GM19193 (cell line): ENCODE data around the gene CFAP77.

Experiments
- POLR2A ChIP-seq: IDR thresholded peaks from 4 replicates; pipeline ENCODE4 v1.6.1; 2011; ENCODE audit not compliant: insufficient read depth, insufficient read length; ENCODE audit errors: extremely low read depth

The CFAP77 gene

DNA sequence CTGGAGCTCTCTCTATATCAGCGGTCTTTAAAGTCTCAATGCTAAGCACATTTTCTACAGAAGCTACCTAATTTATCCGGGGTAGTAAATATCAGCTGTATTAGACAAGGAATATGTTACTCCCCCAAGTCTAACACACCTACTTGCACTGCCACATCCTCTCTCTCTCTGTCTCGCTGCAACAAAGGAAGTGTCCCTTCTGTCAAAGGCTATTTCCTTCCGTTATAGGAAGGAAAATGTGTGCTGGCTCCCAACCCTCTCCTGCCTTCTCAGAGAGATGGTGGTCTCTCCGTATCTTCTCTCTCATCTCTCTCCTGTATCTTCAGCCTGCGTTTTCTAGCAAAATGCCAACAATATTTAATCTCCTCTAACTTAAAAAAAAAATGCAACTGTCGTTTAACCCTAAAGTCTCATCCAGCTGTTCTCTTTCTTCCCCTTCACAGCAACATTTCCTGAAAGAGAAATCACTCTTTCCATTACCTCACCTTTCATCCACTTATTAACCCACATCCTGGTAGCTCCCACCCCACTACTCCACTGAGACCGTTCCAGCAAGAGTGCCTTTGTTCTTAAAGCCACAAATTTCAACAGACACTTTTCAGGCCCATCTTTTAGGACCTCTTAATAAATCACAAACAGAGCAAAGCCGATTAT lies 5.7 kb upstream of the CFAP77 start:
- TF ChIP-seq POLR2A, result no peak

DNA sequence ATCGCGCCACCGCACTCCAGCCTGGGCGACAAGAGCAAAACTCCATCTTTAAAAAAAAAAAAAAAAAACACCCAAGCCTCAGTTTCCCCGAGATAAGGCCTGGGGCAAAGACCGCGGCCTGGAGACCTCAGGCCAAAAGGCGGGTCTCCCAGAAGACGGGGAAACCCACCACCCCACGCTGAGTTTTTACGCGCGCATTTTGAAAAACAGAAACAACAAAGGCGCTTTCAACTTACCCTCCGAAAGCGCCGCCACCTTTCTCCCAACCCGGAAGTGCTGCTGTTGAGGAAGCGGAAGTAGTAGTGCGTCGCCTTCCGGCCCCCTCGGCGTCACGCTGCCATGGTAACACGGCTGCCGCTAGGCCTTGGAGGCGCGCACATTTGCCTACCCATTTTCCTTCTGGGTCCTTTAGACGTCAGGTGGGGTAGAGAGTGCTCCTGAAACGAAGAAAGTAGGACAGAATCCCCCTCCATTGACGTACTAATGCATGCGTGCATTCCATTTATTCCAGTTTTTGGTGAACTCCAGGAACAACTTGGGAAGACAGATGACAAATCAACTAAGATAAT lies 3.4 kb upstream of the CFAP77 start, which contains the start of gene TTF1:
Gene TTF1 (minus strand): TSS at position 287 of the 569 bp plus-strand sequence. CDS start 4,019 bp downstream, outside the sequence.
- TF ChIP-seq POLR2A, result peak; percentile 70

DNA sequence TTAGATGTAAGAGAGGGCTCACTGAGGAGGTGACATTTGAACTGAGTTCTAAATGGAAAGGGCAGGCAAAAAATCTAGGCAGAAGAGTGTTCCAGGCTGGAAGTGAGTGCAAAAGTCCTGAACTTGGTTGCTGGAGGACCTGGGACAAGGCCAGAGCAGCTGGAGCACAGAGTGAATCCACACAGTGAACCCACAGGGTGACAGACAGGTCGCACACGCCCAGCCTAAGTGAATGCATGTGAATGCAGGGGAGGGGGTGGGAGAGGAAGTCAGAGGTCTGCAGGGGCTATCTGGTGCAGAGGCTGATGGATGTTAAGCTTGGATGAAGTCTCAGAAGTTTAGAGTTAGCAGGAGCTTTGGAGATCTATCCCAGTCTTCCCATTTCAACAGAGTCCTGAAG lies 2.8 kb upstream of the CFAP77 start:
- no peak for TF ChIP-seq POLR2A

DNA sequence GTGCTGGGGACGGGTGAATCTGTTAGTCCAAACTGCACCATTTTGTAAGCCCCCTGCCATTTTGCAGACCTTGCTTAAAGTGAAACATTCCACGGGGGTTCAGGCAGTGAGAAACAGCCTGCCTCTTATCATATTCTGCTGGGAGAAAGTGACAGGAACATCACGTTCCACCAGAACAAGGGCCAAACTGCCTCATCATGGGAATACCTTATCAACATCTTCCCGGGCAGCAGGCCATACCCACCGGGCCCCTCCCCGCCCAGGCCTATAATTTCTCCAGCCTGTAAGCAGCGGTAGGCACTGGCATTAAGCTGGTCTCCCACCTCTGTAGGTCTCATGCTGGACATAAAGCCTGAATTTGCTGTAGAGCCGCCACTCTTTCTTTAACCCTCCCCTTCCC lies 1.5 kb upstream of the CFAP77 start:
- no peak for TF ChIP-seq POLR2A

DNA sequence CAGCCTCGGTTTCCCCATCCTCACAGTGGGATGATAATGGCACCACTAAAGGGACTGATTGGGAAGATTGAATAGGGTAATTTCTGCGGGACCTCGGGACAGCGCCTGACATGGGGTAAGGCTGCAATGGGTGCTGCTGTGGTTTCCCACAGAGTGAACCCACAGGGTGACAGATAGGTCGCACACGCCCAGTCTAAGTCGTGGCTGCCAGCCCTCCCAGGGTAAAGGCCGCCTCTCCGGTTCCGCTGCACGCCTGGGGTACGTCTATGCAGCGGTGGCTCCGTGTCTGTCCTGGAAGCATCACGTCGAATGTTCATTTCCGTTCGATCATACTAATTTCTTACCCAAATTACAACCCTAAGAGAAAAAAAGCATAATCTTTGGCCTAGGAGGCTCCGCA lies 631 bp downstream of the CFAP77 start:
- TF ChIP-seq POLR2A, result no peak

DNA sequence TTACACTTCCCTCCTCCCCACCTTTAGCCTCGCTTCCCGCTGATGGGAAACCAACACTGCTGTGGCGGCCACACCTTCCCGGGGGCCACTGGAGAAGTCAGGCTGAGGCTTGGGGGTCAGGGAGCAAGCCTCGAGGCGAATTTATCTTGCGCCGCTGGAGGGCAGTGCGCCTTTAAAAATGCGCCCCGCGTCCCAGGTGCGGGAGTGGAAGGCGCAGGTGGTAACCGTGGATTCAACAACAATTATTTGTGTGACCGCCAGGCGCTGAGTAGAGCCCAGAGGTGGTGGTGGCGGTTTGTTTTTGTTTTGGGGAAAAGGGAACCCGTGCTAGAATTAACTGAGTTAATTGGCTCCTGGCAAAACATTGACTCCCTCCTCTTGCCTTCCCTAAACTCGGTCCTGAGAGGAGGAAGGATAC lies 1.1 kb downstream of the CFAP77 start:
- TF ChIP-seq POLR2A, result no peak

DNA sequence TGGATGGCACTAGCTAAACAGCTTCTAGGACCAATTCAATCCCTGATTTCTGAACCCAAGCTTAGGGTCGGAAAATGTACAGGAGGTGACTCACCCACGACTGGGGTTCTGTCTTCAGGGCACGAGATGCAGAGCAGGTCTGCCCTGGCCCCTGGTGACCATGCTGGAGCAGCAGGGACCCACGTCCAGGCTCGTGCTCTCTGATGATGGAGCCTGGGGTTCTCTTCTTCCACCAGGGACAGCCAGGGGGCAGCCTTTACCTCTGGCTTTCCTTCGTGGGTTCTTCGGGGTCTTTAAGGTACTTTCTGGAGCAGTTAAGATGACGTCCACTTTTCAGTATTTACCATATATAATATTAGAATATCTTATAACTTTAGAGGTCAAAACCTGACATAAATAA lies 2.1 kb downstream of the CFAP77 start:
- TF ChIP-seq POLR2A, result no peak

DNA sequence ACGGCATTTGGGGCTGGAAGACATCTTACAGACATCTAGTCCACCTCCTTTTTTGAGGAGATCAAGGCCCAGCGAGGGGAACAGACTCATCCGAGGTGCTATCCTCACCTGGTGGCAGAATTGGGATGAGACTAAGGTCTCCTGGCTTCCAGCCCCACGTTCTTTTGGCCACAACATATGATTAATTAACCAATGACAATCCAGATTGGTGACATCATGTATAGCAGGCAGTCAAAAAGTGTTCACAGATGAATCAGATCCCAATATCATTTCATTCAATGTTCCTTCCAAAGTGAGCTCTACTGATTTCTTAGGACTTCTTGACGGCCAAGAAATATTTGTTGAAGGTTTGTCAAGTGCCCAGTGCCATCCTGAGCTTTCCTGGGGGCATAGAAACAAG lies 3.9 kb downstream of the CFAP77 start:
- no peak for TF ChIP-seq POLR2A

DNA sequence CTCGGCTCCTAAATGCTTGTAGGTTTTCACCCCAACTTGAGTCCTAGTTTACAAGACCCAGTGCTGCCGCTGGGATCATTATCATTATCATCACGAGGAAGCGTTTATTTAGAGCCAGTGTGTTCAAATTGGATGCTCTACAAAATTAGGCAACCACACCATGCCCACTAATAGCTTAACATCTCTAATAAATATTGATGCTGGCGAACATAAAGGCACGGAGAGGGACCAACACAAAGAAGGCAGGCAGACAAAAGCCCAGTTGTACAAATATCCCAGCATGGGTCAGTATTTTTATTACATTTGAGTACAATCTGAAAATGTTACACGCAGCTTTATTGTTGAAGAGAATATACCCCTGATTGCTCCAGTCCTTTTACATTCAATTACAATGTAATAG lies 4.7 kb downstream of the CFAP77 start:
- TF ChIP-seq POLR2A, result no peak

DNA sequence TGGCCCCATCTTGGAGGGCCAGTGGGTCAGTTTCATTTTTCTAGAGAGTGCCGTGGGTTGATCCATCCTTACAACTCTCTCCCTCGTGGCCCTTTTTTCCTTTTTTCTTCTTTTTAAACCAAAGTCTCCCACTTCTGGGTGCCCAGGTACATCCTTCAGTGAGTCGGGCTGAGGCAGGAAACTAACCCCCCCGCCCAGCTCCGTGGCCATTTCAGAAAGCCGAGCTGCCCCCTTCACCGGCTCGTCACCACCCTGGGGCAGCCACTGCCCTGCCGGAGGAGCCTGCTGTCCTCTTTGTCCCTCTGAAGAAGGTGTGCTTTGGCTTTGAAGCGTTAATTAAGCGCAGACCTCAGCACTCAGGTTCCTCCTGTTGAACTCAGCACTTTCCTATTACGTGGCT lies 5.2 kb downstream of the CFAP77 start:
- TF ChIP-seq POLR2A, result no peak

DNA sequence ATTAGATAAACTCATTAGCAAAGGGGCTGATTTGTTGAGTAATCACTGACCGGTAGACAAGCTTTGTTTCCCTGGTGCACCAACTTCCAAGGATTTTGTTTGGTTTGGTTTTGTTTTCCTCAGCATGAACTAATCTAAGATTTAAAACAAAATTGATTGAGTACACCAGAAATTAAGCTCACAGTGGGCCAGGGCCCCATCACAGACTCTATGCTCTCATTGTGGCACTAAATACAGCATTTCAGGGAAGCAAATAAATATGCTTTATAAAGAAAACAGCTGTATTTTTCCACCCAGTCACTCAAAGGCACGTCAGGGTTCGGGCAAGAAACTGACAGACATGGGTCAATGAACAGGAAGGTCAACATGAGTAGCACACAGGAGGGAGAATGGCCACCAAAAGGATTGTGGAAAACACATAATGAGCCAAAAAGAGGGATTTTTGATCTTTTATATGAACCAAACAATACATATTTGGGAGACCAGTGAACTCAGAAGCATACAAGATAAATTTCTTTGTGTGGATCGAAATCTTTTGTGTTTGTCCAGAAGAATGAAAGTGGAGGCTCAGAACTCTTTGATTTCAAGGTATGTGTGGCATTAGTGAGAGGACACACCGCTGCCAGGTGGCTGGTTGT lies 8.8 kb downstream of the CFAP77 start:
- no peak for TF ChIP-seq POLR2A

DNA sequence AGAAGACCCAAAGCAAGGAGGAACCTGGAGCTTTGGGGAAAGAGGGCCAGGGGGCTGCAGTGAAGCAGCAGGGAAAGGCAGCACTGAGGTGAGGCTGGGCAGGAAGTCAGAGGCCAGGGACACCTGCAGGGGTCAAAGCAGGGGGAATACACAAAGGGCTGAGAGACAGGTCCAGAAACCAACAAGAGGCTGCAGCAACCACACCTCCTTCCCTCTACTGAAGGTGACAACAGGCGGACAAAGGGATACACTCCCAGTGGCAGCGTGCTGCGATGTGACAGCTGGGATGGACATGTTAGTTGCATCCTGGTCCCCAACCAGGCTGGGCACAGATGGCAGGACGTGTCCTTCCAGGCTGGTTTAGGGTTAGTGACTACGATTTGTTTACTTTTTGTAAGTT lies 12.6 kb downstream of the CFAP77 start:
- no peak for TF ChIP-seq POLR2A

DNA sequence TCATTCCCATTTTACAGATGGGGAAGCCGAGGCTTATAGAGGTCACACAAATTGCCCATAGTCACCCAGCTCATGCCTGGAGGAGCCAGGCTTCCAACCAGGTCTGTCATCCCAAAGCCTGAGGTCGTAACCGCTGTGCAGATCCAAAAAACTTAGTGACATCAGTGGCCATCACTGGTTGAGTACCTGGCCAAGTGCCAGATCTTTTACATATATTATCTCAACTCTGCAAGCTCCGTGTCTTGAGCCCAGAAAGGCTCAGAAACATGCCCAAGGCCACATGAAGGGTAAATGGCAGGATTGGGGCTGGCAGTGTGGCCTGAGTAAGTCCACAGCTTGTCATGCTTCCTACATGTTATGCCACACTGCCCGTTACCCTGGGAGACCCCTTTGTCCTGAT lies 13.5 kb downstream of the CFAP77 start:
- TF ChIP-seq POLR2A, result no peak

DNA sequence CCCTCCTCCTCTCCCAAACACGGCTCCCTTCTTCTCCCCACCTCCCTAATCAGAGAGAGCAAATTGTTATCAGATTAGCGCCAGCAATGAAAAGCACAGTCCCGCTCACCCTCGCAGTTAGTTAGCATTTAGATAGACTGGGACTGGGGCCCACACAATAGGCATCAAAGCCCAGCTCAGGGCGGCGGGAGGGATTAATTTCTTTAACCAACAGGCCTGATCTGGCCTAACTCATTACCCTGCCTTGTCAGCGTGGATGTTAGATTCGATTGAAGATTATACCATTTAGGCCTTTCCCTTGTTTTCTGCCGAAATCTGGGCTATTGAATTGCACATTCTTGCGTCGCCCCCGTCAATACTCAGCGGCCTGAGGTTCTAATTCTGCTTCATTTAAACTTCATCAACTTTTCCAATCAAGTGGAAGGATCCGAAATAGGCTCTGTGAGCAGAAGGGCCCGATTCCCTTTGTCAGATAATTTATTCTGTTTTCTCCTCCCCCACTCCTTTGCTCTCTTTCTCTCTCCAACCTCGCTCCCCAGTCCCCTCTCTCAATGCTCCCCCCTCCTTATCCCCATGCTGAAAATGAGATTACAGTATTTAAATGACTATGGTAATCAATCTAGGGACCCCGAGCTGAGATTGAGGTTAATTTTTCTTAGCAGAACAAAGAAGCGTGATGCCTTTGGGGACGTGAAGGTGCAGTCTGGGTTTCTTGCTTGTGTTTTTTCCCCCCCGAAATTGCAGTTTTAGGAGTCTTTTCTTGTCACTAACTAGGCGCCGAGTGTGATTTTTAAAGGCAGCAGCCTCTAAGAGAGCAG lies 15.1 kb downstream of the CFAP77 start:
- TF ChIP-seq POLR2A, result no peak

DNA sequence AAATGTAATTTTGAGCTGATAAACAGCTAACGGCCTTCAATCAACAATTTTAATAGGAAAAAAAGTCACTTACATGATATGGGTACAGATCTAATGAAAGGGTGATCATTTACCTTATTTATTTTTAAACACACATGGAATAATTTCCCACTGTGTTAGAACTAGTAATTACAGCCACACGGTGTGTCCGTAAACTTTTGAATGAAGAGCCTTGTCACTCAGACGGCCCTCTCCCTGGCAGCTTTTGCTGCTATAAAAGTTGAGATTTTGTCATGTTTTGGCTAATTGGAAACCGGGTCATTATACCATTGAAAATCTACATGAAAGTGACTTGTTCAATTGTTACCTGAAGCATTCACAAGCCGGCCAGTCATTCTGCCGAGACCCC lies 15.7 kb downstream of the CFAP77 start:
- TF ChIP-seq POLR2A, result no peak
